ENCODE data around the gene SULT1A2. TPM values are rescaled to one million over a fixed set of nuclear protein-coding genes. Genes with fewer than 3 reads are reported as not detected.
"Not testable (repeated sequence)": the region's sequence is repeated elsewhere in the genome, so short reads cannot be mapped to it uniquely, and the experiment has no call there.

SULT1A2 gene
- total RNA-seq, 1 donor from 2014 or later = not detected

DNA sequence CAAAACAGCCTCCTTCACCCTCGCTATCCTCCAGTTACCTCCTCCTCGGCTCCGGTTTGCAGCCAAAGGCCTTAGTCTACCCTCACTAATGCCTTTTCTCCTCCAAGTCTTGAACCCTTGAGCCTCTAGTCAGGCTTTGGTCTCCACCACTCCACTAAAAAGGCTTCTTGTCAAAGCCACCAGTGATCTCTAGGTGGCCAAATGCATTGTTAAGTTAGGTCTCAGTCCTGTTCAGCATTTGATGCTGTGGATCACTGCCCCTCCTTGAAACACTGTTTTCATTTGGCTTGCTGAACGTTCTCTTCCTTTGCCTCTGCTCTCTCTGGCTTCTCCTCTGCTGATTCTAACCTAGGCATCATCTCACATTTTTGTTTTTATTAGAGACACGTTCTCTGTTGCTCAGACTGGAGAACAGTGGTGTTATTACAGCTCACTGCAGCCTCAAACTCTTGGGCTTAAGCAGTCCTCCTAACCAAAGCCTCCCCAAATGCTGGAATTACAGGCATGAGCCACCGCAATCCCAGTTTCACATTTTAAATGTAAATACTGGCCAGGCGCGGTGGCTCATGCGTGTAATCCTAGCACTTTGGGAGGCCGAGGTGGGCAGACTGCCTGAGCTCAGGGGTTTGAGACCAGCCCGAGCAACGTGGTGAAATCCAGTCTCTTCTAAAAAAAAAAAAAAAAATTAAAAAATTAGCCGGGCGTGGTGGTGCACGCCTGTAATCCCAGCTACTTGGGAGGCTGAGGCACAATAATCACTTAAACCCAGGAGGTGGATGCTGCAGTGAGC is 42.0 kb downstream of the SULT1A2 start:
- Histone ChIP-seq H3K27me3 (ENCODE audit: control insufficient read depth, insufficient read depth, low read length) (no peaks in the 10 kb centered on the region), H3K36me3 (ENCODE audit: control insufficient read depth, insufficient read depth, low read length) (no peaks in the 10 kb centered on the region), H3K4me3 (ENCODE audit: low read depth, low read length) (peak overlapping the region; percentile 86)
- DNase-seq (ENCODE audit: low read depth) (no peak), FAIRE-seq (no peak)
- TF ChIP-seq, protein P1, sequence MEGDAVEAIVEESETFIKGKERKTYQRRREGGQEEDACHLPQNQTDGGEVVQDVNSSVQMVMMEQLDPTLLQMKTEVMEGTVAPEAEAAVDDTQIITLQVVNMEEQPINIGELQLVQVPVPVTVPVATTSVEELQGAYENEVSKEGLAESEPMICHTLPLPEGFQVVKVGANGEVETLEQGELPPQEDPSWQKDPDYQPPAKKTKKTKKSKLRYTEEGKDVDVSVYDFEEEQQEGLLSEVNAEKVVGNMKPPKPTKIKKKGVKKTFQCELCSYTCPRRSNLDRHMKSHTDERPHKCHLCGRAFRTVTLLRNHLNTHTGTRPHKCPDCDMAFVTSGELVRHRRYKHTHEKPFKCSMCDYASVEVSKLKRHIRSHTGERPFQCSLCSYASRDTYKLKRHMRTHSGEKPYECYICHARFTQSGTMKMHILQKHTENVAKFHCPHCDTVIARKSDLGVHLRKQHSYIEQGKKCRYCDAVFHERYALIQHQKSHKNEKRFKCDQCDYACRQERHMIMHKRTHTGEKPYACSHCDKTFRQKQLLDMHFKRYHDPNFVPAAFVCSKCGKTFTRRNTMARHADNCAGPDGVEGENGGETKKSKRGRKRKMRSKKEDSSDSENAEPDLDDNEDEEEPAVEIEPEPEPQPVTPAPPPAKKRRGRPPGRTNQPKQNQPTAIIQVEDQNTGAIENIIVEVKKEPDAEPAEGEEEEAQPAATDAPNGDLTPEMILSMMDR (IDR thresholded peaks at IDR 0.05; ENCODE audit: insufficient read depth, low read length, severe bottlenecking) = no peak

GRCh38 chr16:28553776-28554633 is 42.8 kb downstream of the SULT1A2 start, which contains the start of gene SGF29:
SGF29 (plus strand) TSS chr16:28553920; CDS start chr16:28581070, 27,150 bp downstream.
- TF ChIP-seq, protein P1 (IDR thresholded peaks at IDR 0.05; ENCODE audit: insufficient read depth, low read length, severe bottlenecking) = peak; percentile 42
- H3K27me3 ChIP-seq (ENCODE audit: control insufficient read depth, insufficient read depth, low read length) = no peaks in the 10 kb centered on the region
- FAIRE-seq (no peak), DNase-seq (ENCODE audit: low read depth) (peak; percentile 76)
- peak within 1 kb of the TSS; percentile 86 for H3K4me3 ChIP-seq (ENCODE audit: low read depth, low read length)
- no peaks in the 10 kb centered on the region for H3K36me3 ChIP-seq (ENCODE audit: control insufficient read depth, insufficient read depth, low read length)

- Histone ChIP-seq H3K36me3 (ENCODE audit: control insufficient read depth, insufficient read depth, low read length) (no peaks in the 10 kb centered on the region), H3K4me3 (ENCODE audit: low read depth, low read length) (no peak overlapping the region), H3K27me3 (ENCODE audit: control insufficient read depth, insufficient read depth, low read length) (no peaks in the 10 kb centered on the region)
- TF ChIP-seq, protein P1 (IDR thresholded peaks at IDR 0.05; ENCODE audit: insufficient read depth, low read length, severe bottlenecking) = peak; percentile 45
- peak; percentile 34 for DNase-seq (ENCODE audit: low read depth)
- no peak for FAIRE-seq
Observed at GRCh38 chr16:28549301-28549899, 47.5 kb downstream of the SULT1A2 start.

GRCh38 chr16:28548306-28548802 is 48.5 kb downstream of the SULT1A2 start:
- no peak for FAIRE-seq
- H3K27me3 ChIP-seq (ENCODE audit: control insufficient read depth, insufficient read depth, low read length) = no peaks in the 10 kb centered on the region
- H3K4me3 ChIP-seq (ENCODE audit: low read depth, low read length) = no peak overlapping the region
- H3K36me3 ChIP-seq (ENCODE audit: control insufficient read depth, insufficient read depth, low read length) = no peaks in the 10 kb centered on the region
- TF ChIP-seq, protein P1 (IDR thresholded peaks at IDR 0.05; ENCODE audit: insufficient read depth, low read length, severe bottlenecking) = no peak
- no peak for DNase-seq (ENCODE audit: low read depth)

DNA sequence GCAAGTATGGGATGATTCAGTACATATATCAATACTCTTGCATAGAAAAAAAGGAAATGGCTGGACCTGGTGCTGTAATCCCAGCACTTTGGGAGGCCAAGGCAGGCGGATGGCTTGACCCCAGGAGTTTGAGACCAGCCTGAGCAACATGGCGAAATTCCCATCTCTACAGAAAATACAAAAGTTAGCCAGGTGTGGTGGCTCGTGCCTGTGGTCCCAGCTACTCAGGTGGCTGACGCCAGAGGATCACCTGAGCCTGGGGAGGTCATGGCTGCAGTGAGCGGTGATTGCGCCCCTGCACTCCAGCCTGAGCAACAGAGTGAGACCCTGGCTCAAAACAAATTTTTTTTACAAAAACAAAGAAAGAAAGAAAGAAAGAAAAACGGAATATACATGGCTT is 50.2 kb downstream of the SULT1A2 start:
- TF ChIP-seq, protein P1 (IDR thresholded peaks at IDR 0.05; ENCODE audit: insufficient read depth, low read length, severe bottlenecking) = no peak
- no peaks in the 10 kb centered on the region for H3K27me3 ChIP-seq (ENCODE audit: control insufficient read depth, insufficient read depth, low read length)
- DNase-seq (ENCODE audit: low read depth) = no peak
- no peaks in the 10 kb centered on the region for H3K36me3 ChIP-seq (ENCODE audit: control insufficient read depth, insufficient read depth, low read length)
- no peak for FAIRE-seq
- H3K4me3 ChIP-seq (ENCODE audit: low read depth, low read length) = no peak overlapping the region

DNA sequence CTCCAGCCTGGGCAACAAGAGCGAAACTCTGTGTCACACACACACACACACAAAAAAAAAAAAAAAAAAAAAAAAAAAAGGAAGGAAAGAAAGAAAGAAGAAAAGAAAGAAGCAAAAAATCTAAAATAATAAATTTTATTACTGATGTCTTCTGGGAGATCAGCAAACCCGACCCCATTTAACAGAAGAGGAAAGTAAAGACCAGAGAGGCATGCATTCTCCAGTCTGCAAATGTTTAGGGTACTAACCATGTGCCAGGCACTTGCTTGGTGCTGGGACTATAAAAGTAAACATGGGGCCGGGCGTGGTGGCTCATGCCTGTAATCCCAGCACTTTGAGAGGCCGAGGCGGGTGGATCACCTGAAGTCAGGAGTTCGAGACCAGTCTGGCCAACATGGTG is 50.9 kb downstream of the SULT1A2 start:
- not testable (repeated sequence) for H3K27me3 ChIP-seq (ENCODE audit: control insufficient read depth, insufficient read depth, low read length); DNase-seq (ENCODE audit: low read depth); H3K36me3 ChIP-seq (ENCODE audit: control insufficient read depth, insufficient read depth, low read length); H3K4me3 ChIP-seq (ENCODE audit: low read depth, low read length); FAIRE-seq
